Measurements from ENCODE around the gene ATP6V0A1.

- TF ChIP-seq CTCF (conservative IDR thresholded peaks at IDR 0.05; ENCODE audit: low read depth, low read length), result no peak
- TF ChIP-seq EZH2 (IDR thresholded peaks at IDR 0.05; ENCODE audit: borderline replicate concordance, low read depth, low read length, poor library complexity, severe bottlenecking), result no peak
Measured at GRCh38 chr17:42494673-42495072, 36.0 kb downstream of the ATP6V0A1 start.
